Stimulated activated CD4-positive, alpha-beta T cell treated with anti-CD3 and anti-CD28 coated beads, Interleukin-15, amount 100 ng/mL, for 1 hour (primary cell): ENCODE measurements around the gene HOXC11.

Experiments
- DNase-seq, 2 donors: peaks; one replicate each; pipeline ENCODE4 v3.0.0-alpha.2; 2020; ENCODE audit warnings: low read depth in 1 of 2, low spot score in 1 of 2

Gene HOXC11

GRCh38 chr12:53997204-53998109, 24.5 kb downstream of the HOXC11 start:
- no peak for DNase-seq

- DNase-seq, result no peak
These were observed 25.4 kb downstream of the HOXC11 start for GRCh38 chr12:53998110-53998899.

GRCh38 chr12:53998900-53999236, 25.9 kb downstream of the HOXC11 start:
- no peak for DNase-seq

GRCh38 chr12:53999559-54000115, 26.7 kb downstream of the HOXC11 start:
- no peak for DNase-seq

- DNase-seq, result no peak
These were observed 27.5 kb downstream of the HOXC11 start, which contains the start of gene HOXC9 for GRCh38 chr12:54000116-54001114. Gene HOXC9, plus strand, starts transcription at chr12:54000161. Its CDS starts 28 bp downstream, at chr12:54000189.

- no peak for DNase-seq
These were observed 28.6 kb downstream of the HOXC11 start for GRCh38 chr12:54001283-54002187.

- DNase-seq, result no peak
These were observed 29.5 kb downstream of the HOXC11 start for GRCh38 chr12:54002278-54002914.

GRCh38 chr12:54002915-54003389, 30.0 kb downstream of the HOXC11 start:
- DNase-seq, result no peak

GRCh38 chr12:54003625-54004024, 30.7 kb downstream of the HOXC11 start:
- no peak for DNase-seq

- no peak for DNase-seq
These were observed 31.3 kb downstream of the HOXC11 start for GRCh38 chr12:54004063-54004840.

GRCh38 chr12:54004841-54005530, 32.1 kb downstream of the HOXC11 start:
- no peak for DNase-seq

GRCh38 chr12:54005531-54005852, 32.6 kb downstream of the HOXC11 start:
- no peak for DNase-seq

- DNase-seq, result peak; percentile 63 to 76
These were observed 33.1 kb downstream of the HOXC11 start for GRCh38 chr12:54005853-54006558.

- DNase-seq, result no peak
These were observed 33.8 kb downstream of the HOXC11 start for GRCh38 chr12:54006559-54007220.

GRCh38 chr12:54007538-54008259, 34.8 kb downstream of the HOXC11 start:
- DNase-seq, result no peak

- DNase-seq, result no peak
These were observed 35.3 kb downstream of the HOXC11 start for GRCh38 chr12:54008260-54008552.
